Measurements from ENCODE around the gene RABEP1. TPM values are rescaled to one million over a fixed set of nuclear protein-coding genes. Genes with fewer than 3 reads are reported as not detected.

Gene RABEP1
- total and polyA plus RNA-seq, 8 donors = 12.1 to 89.7 (median 19.8) TPM

GRCh38 chr17:5408186-5408585, 126.1 kb downstream of the RABEP1 start:
- no peaks in the 10 kb centered on the region for H3K27me3 ChIP-seq
- H3K4me3 ChIP-seq = no peak overlapping the region
- H3K4me1 ChIP-seq = peaks cover 0 to 9% (median 0%) of the 10 kb centered on the region in 4 donors
- TF ChIP-seq, protein P1, sequence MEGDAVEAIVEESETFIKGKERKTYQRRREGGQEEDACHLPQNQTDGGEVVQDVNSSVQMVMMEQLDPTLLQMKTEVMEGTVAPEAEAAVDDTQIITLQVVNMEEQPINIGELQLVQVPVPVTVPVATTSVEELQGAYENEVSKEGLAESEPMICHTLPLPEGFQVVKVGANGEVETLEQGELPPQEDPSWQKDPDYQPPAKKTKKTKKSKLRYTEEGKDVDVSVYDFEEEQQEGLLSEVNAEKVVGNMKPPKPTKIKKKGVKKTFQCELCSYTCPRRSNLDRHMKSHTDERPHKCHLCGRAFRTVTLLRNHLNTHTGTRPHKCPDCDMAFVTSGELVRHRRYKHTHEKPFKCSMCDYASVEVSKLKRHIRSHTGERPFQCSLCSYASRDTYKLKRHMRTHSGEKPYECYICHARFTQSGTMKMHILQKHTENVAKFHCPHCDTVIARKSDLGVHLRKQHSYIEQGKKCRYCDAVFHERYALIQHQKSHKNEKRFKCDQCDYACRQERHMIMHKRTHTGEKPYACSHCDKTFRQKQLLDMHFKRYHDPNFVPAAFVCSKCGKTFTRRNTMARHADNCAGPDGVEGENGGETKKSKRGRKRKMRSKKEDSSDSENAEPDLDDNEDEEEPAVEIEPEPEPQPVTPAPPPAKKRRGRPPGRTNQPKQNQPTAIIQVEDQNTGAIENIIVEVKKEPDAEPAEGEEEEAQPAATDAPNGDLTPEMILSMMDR (IDR thresholded peaks at IDR 0.05) = no peak
- TF ChIP-seq POLR2AphosphoS5 (IDR thresholded peaks at IDR 0.05) (no peak), POLR2A (IDR thresholded peaks at IDR 0.05) (no peak), EP300 (IDR thresholded peaks at IDR 0.05) (no peak)
- intact Hi-C loops (cut with DNase I; ENCODE audit: low total_unique reads) = no loop called here
- no peak overlapping the region for H3K27ac ChIP-seq
- H3K9me3 ChIP-seq = no peaks in the 10 kb centered on the region
- peaks cover 73 to 100% (median 99%) of the 10 kb centered on the region in 4 donors for H3K36me3 ChIP-seq
- no peak for DNase-seq
- whole genome bisulfite sequencing, 5 donors = 78 to 93% (median 82%) methylated on average over 5 of the region's 5 CpGs

DNA sequence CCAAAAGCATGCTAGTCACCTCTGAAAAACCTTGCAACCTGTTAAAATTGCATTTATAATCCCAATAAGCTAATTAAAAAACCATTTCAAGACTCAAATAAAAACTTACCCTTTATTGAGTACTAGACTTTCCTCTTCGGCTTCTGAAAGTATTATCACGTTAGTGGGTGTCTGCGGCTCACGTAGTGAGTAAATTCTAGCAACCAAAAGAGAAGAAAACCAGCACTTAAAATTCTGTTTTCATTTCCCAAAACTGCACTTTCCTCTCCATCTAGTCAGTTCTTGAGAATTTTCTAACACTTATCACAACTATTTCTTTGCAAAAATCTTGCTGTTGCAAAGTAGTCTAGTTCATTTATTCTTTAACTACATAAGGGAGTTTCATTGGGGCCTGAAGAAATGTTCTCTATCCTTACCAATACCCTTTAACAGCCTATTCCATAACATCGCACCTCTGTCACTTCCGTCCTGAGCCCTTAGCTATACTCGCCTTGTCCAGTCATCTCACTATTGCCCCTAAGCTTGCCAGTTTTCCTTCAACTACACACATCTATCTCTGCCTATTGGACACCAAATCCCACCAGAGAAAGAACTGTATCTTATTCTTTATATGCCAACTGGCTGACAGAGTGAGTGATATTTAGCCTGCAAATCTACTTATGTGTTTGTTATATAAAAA, 128.6 kb downstream of the RABEP1 start:
- no peak for TF ChIP-seq POLR2A (IDR thresholded peaks at IDR 0.05)
- TF ChIP-seq POLR2AphosphoS5 (IDR thresholded peaks at IDR 0.05) = no peak
- TF ChIP-seq, protein P1 (IDR thresholded peaks at IDR 0.05) = no peak
- TF ChIP-seq EP300 (IDR thresholded peaks at IDR 0.05) = no peak
- WGBS, 5 donors = 84 to 94% (median 93%) methylated on average over 7 of the region's 7 CpGs
- no peak for DNase-seq
- Histone ChIP-seq H3K27ac (no peak overlapping the region), H3K4me1 (peaks cover 0 to 19% (median 7%) of the 10 kb centered on the region in 4 donors), H3K4me3 (no peak overlapping the region), H3K27me3 (no peaks in the 10 kb centered on the region), H3K9me3 (no peaks in the 10 kb centered on the region), H3K36me3 (peaks cover 62 to 100% (median 99%) of the 10 kb centered on the region in 4 donors)
- intact Hi-C loops (cut with DNase I; ENCODE audit: low total_unique reads) = no loop called here

GRCh38 chr17:5413682-5414081, 131.6 kb downstream of the RABEP1 start:
- intact Hi-C loops (cut with DNase I; ENCODE audit: low total_unique reads) = no loop called here
- Histone ChIP-seq H3K36me3 (peaks cover 50 to 87% (median 79%) of the 10 kb centered on the region in 4 donors), H3K4me3 (no peak overlapping the region), H3K27ac (peak overlapping the region in 3 of 5 donors; percentile 9 to 43 (median 17)), H3K4me1 (peaks cover 22 to 46% (median 31%) of the 10 kb centered on the region in 4 donors), H3K9me3 (no peaks in the 10 kb centered on the region), H3K27me3 (no peaks in the 10 kb centered on the region)
- TF ChIP-seq EP300 (IDR thresholded peaks at IDR 0.05) = no peak
- TF ChIP-seq, protein P1 (IDR thresholded peaks at IDR 0.05) = no peak
- 46 to 63% (median 56%) methylated on average over 4 of the region's 4 CpGs for WGBS, 5 donors
- DNase-seq = peak in 1 of 2 donors; percentile 12

GRCh38 chr17:5416901-5417300, 134.8 kb downstream of the RABEP1 start:
- Histone ChIP-seq H3K4me3 (peak overlapping the region in 2 of 4 donors; percentile 87 to 88), H3K27ac (peak overlapping the region in 4 of 5 donors; percentile 7 to 96 (median 30)), H3K36me3 (peaks cover 36 to 58% (median 52%) of the 10 kb centered on the region in 4 donors), H3K9me3 (no peaks in the 10 kb centered on the region), H3K27me3 (no peaks in the 10 kb centered on the region), H3K4me1 (peaks cover 33 to 63% (median 45%) of the 10 kb centered on the region in 4 donors)
- TF ChIP-seq EP300 (IDR thresholded peaks at IDR 0.05) (no peak), POLR2AphosphoS5 (IDR thresholded peaks at IDR 0.05) (no peak), POLR2A (IDR thresholded peaks at IDR 0.05) (no peak)
- TF ChIP-seq, protein P1 (IDR thresholded peaks at IDR 0.05) = no peak
- 43 to 83% (median 62%) methylated on average over 2 of the region's 2 CpGs for WGBS, 5 donors
- peak in 1 of 2 donors; percentile 73 for DNase-seq
- intact Hi-C loops (cut with DNase I; ENCODE audit: low total_unique reads) = no loop called here
